DMS 273 (cell line): Measurements from ENCODE around the gene RAG2.
"Not testable (repeated sequence)": the region's sequence is repeated elsewhere in the genome, so short reads cannot be mapped to it uniquely, and the experiment has no call there.

Source experiments
- DNase-seq: peaks from one replicate; lab custom pipeline; 2025; ENCODE audit not compliant: unreplicated experiment; lab: John Stamatoyannopoulos, UW

RAG2 gene

DNA sequence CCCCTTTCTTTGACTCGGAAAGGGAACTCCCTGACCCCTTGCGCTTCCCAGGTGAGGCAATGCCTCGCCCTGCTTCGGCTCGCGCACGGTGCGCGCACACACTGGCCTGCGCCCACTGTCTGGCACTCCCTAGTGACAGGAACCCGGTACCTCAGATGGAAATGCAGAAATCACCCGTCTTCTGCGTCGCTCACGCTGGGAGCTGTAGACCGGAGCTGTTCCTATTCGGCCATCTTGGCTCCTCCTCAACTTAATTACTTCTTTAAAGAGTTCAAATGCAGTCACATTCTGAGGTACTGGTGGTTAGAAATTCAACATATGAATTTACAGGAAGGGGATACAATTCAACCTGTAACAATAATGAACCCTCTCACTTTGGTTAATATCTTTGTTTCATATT is 40.6 kb downstream of the RAG2 start:
- not testable (repeated sequence) for DNase-seq

DNA sequence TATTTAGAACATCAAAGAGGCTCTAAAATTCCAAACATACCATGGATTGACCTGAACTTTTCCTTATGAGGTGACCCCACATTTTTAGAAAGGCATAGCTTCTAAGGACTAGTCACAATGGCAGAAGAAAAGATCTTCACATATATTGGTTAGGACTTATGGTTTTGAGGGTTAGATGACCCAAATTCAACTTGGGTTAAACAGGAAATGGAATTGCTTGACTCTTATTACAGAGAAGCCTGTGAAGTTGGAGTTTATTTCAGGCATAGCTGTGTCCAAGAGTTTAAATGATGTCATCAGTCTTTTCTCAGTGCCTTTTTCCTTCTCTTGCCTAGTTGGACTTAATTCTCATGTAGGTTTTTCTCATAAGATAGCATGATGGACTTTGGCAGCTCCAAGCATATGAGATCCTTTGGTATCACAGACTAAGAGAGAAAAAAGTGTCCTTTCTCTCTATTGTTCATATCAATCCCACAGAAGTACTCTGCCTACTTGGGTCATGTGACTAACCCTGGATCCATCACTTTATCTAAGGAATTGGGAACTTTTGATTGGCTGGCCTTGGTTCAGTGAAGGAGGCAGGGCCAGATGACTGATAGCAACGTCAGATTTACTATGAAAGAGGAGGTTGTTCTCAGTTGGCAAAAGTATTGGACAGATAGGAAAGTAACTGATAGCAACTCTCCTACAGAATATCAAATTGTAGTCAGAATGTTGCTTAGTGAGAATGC is 47.5 kb downstream of the RAG2 start:
- no peak for DNase-seq
